Erythroblast (primary cell): ENCODE results near the gene TRPV5.
A peak's percentile ranks its signal among the peaks of the same experiment; 100 is the strongest.
"Not testable (repeated sequence)": the region's sequence is repeated elsewhere in the genome, so short reads cannot be mapped to it uniquely, and the experiment has no call there.

Experiments
- DNase-seq, 2 experiments: peaks; one replicate each; lab custom pipeline; 2025; lab: John Stamatoyannopoulos, UW
- GATA1 ChIP-seq: IDR thresholded peaks from 2 replicates; pipeline ENCODE4 v1.6.1; 2011; ENCODE audit warnings: low read depth, mild to moderate bottlenecking, control low read depth, low read length, moderate library complexity
- POLR2A ChIP-seq: IDR thresholded peaks from 2 replicates; pipeline ENCODE4 v1.6.1; 2011; ENCODE audit warnings: mild to moderate bottlenecking, low read length

Gene TRPV5

GRCh38 chr7:142933624-142934023 lies at the start of gene TRPV5:
TSS of gene TRPV5 (minus strand) at chr7:142933746. CDS start at chr7:142933459, 287 bp downstream.
- DNase-seq: peak; percentile 19 to 32
- peak; percentile 21 for TF ChIP-seq POLR2A
- TF ChIP-seq GATA1: no peak

- DNase-seq: not testable (repeated sequence)
Observed at GRCh38 chr7:142978402-142978801, 44.9 kb upstream of the TRPV5 start.

- TF ChIP-seq GATA1: no peak
- no peak for TF ChIP-seq POLR2A
- DNase-seq: no peak
Observed at GRCh38 chr7:142974626-142975025, 41.1 kb upstream of the TRPV5 start.

- TF ChIP-seq POLR2A (no peak), GATA1 (no peak)
- DNase-seq: no peak
Observed at GRCh38 chr7:142969183-142969582, 35.6 kb upstream of the TRPV5 start.

GRCh38 chr7:142968229-142968628 lies 34.7 kb upstream of the TRPV5 start:
- no peak for DNase-seq
- TF ChIP-seq GATA1: no peak
- no peak for TF ChIP-seq POLR2A

- DNase-seq: peak; percentile 76 to 83
- TF ChIP-seq POLR2A (no peak), GATA1 (no peak)
Observed at GRCh38 chr7:142964502-142965246, 31.1 kb upstream of the TRPV5 start.

- TF ChIP-seq POLR2A: no peak
- TF ChIP-seq GATA1: no peak
Observed at GRCh38 chr7:142963993-142964392, 30.4 kb upstream of the TRPV5 start.

GRCh38 chr7:142962991-142963390 lies 29.4 kb upstream of the TRPV5 start:
- TF ChIP-seq POLR2A: no peak
- TF ChIP-seq GATA1: no peak
- peak; percentile 24 to 43 for DNase-seq

More at GRCh38 chr7:142963993-142964392, 30.4 kb upstream of the TRPV5 start:
- DNase-seq: no peak

GRCh38 chr7:142961973-142962926 lies 28.7 kb upstream of the TRPV5 start, which contains the start of gene KEL:
TSS of gene KEL (minus strand) at chr7:142962363. CDS start at chr7:142962206, 157 bp downstream.
- TF ChIP-seq POLR2A (peak; percentile 88), GATA1 (peak; percentile 86)
- DNase-seq: peak; percentile 91 to 95

- DNase-seq: no peak
- TF ChIP-seq POLR2A: no peak
- no peak for TF ChIP-seq GATA1
Observed at GRCh38 chr7:142961595-142961972, 28.0 kb upstream of the TRPV5 start.

GRCh38 chr7:142960955-142961512 lies 27.5 kb upstream of the TRPV5 start:
- peak; percentile 34 to 50 for DNase-seq
- no peak for TF ChIP-seq POLR2A
- TF ChIP-seq GATA1: no peak

GRCh38 chr7:142959202-142959601 lies 25.7 kb upstream of the TRPV5 start:
- no peak for DNase-seq

GRCh38 chr7:142957723-142958122 lies 24.2 kb upstream of the TRPV5 start:
- TF ChIP-seq GATA1: no peak
- no peak for TF ChIP-seq POLR2A
- no peak for DNase-seq

More at GRCh38 chr7:142959202-142959601, 25.7 kb upstream of the TRPV5 start:
- TF ChIP-seq POLR2A (no peak), GATA1 (no peak)

GRCh38 chr7:142956951-142957623 lies 23.5 kb upstream of the TRPV5 start:
- peak in 1 of 2 experiments; percentile 10 for DNase-seq

More at GRCh38 chr7:142956951-142957623, 23.5 kb upstream of the TRPV5 start:
- no peak for TF ChIP-seq GATA1
- TF ChIP-seq POLR2A: no peak
